HL-60 (cell line): ENCODE measurements around the gene SVOP.

Experiments used
- CTCF ChIP-seq: IDR thresholded peaks from one replicate; pipeline ENCODE4 v1.5.1; 2011; ENCODE audit warnings: low read length, control low read depth, inconsistent platforms; ENCODE audit not compliant: insufficient read depth
- POLR2AphosphoS5 ChIP-seq: IDR thresholded peaks from 2 replicates; pipeline ENCODE4 v1.6.1; 2012; ENCODE audit warnings: low read depth
- REST ChIP-seq: IDR thresholded peaks from 2 replicates; pipeline ENCODE4 v1.6.1; 2012; ENCODE audit warnings: low read depth; ENCODE audit not compliant: insufficient replicate concordance

- TF ChIP-seq CTCF, result no peak
- no peak for TF ChIP-seq POLR2AphosphoS5
- no peak for TF ChIP-seq REST
These were observed 24.5 kb downstream of the SVOP start for GRCh38 chr12:108996320-108996719.
